HepG2 (cell line): ENCODE measurements around the gene COL25A1. TPM values are rescaled to one million over a fixed set of nuclear protein-coding genes. Genes with fewer than 3 reads are reported as not detected.

Experiments
- ATAC-seq: fragments of 200-7000 bp; cut with Tn5 transposase; 3 replicates; pipeline ENCODE4 v1.9.1; 2020; ENCODE audit warnings: mild to moderate bottlenecking, moderate library complexity
- BruUV-seq: library from RNA; stranded (reverse); fragments of 400-500 nt; replicated peaks from 2 replicates; lab custom pipeline; 2021; lab: Mats Ljungman, UMichigan
- CTCF ChIA-PET: fragments of 300-600 bp; formaldehyde crosslinking; extraction: SDS; loops from one replicate; lab custom pipeline; 2021; ENCODE audit warnings: low total read pairs, inconsistent platforms, low intra/inter-chr PET ratio; lab: Yijun Ruan, JAX
- POLR2A ChIA-PET: fragments of 350-600 bp; sonication (Branson Sonifier 250); formaldehyde crosslinking; loops from one replicate; lab custom pipeline; 2020; ENCODE audit warnings: antibody characterized with exemption, inconsistent platforms; lab: Yijun Ruan, JAX
- DNase-seq: peaks from one replicate; pipeline ENCODE4 v3.0.0-alpha.2; 2015; ENCODE audit warnings: low spot score
- FAIRE-seq: peaks from 3 replicates; lab custom pipeline; 2011; peaks lifted over from hg19 to GRCh38; lab: Jason Lieb, UNC
- H2AFZ ChIP-seq: one replicate; pipeline ENCODE4 v1.6.1; 2011; ENCODE audit warnings: low read length, inconsistent platforms
- H3K27ac ChIP-seq: fragments of 300-600 bp; 3 replicates; pipeline ENCODE4 v1.8.0; 2011; ENCODE audit warnings: mixed run types, mild to moderate bottlenecking, mixed read lengths, low read length, inconsistent platforms; ENCODE audit not compliant: insufficient read depth; ENCODE audit errors: extremely low read length
- H3K27me3 ChIP-seq, 2 experiments: fragments of 200-600 bp in 1 of 2; 2 replicates in 1 of 2; 3 replicates in 1 of 2; pipeline versions ENCODE4 v1.6.0 to v1.8.0; 2011; ENCODE audit warnings: low read length in 2 of 2, mild to moderate bottlenecking in 2 of 2, moderate library complexity in 2 of 2, inconsistent platforms in 1 of 2; ENCODE audit not compliant: insufficient read depth in 2 of 2, control insufficient read depth in 1 of 2
- H3K36me3 ChIP-seq, 2 experiments: fragments of 200-600 bp in 1 of 2; replicated peaks in 1 of 2; 2 replicates in 1 of 2; 3 replicates in 1 of 2; pipeline versions ENCODE4 v1.5.1 to v1.8.0; 2011; ENCODE audit warnings: low read length in 2 of 2, inconsistent platforms in 1 of 2; ENCODE audit not compliant: insufficient read depth in 2 of 2, control insufficient read depth in 1 of 2
- H3K4me1 ChIP-seq: 2 replicates; pipeline ENCODE4 v1.5.1; 2012; ENCODE audit warnings: low read length, inconsistent platforms; ENCODE audit not compliant: insufficient read depth
- H3K4me2 ChIP-seq: 2 replicates; pipeline ENCODE4 v1.6.0; 2011; ENCODE audit warnings: low read depth, low read length, inconsistent platforms
- H3K4me3 ChIP-seq, 3 experiments: fragments of 200-600 bp in 1 of 3; sonication (generic), shearing (Covaris generic) in 1 of 3; replicated peaks in 1 of 3; 2 replicates each; pipeline ENCODE4 v1.5.1; 2011 to 2016; ENCODE audit warnings: low read length in 3 of 3, inconsistent platforms in 2 of 3, low read depth in 2 of 3, mild to moderate bottlenecking in 2 of 3, control low read depth in 1 of 3, mixed read lengths in 1 of 3; ENCODE audit not compliant: insufficient read depth in 1 of 3
- H3K79me2 ChIP-seq: one replicate; pipeline ENCODE4 v1.6.1; 2011; ENCODE audit warnings: low read length, inconsistent platforms; ENCODE audit not compliant: insufficient read depth
- H3K9ac ChIP-seq: 2 replicates; pipeline ENCODE4 v1.6.0; 2011; ENCODE audit warnings: mild to moderate bottlenecking, low read depth, low read length, inconsistent platforms; ENCODE audit not compliant: insufficient read depth
- H3K9me3 ChIP-seq: 2 replicates; pipeline ENCODE4 v1.5.1; 2012; ENCODE audit warnings: mild to moderate bottlenecking, low read length
- H4K20me1 ChIP-seq: 2 replicates; pipeline ENCODE4 v1.6.0; 2011; ENCODE audit warnings: inconsistent platforms, mild to moderate bottlenecking, low read length, moderate library complexity; ENCODE audit not compliant: insufficient read depth
- PHF20 ChIP-seq: sonication (generic); formaldehyde crosslinking; IDR thresholded peaks from 2 replicates; pipeline ENCODE4 v1.5.0; 2020; ENCODE audit warnings: mild to moderate bottlenecking, missing genetic modification reagents
- ZNF24 ChIP-seq: fragments of 450-650 bp; IDR thresholded peaks from 2 replicates; pipeline ENCODE4 v1.6.1; 2017; ENCODE audit warnings: antibody characterized with exemption, mild to moderate bottlenecking
- WGBS: methylation state at CpG from one replicate; pipeline ENCODE4 v1.1.6; 2017; ENCODE audit warnings: low lambda C conversion rate; 5-methylcytosine and 5-hydroxymethylcytosine counted together
- in situ Hi-C: cut with HindIII; loops from 2 replicates; pipeline ENCODE4 v1.10.0; 2017; ENCODE audit warnings: low pct_unique_long_range_greater_than_20kb; ENCODE audit not compliant: extremely low pct_ligation_motif_present
- intact Hi-C: fragments of 100-400 bp; cut with micrococcal nuclease; formaldehyde crosslinking; loops from one replicate; pipeline ENCODE4 v1.10.0; 2022; ENCODE audit not compliant: unreplicated experiment
- polyA plus RNA-seq, 8 experiments: library from polyadenylated mRNA; depleted of rRNA in 3 of 8; stranded (reverse) in 7 of 8; unstranded in 1 of 8; fragments of >200 nt; fragmentation: Illumina TruSeq in 4 of 8; extraction: Trizol in 4 of 8; gene quantifications; 2 replicates each; pipeline versions ENCODE4 v1.2.1 to v1.2.3, GENCODE V29; 2011 to 2016; ENCODE audit warnings: low read depth in 4 of 8, missing spikeins in 1 of 8, mixed read lengths in 1 of 8; ENCODE audit not compliant: insufficient read depth in 1 of 8
- total RNA-seq, 5 experiments: library from RNA; depleted of rRNA; stranded (reverse); fragments of >200 nt; fragmentation: Illumina TruSeq; extraction: Trizol; gene quantifications; 2 replicates each; pipeline ENCODE4 v1.2.3, GENCODE V29; 2016; ENCODE audit warnings: low read depth in 1 of 5
- TF ChIP-seq, protein P1 (sequence below): sonication (generic); formaldehyde crosslinking; IDR thresholded peaks from 2 replicates; pipeline ENCODE4 v1.4.0; 2020; ENCODE audit warnings: missing genetic modification reagents
- TF ChIP-seq, protein P2 (sequence below): sonication (generic); formaldehyde crosslinking; IDR thresholded peaks from 2 replicates; pipeline ENCODE4 v1.4.0; 2020; ENCODE audit warnings: low read depth, mild to moderate bottlenecking, missing genetic modification reagents
- TF ChIP-seq, protein P3 (sequence below): sonication (generic); formaldehyde crosslinking; IDR thresholded peaks from 2 replicates; pipeline ENCODE4 v1.4.0; 2020; ENCODE audit warnings: missing genetic modification reagents
- TF ChIP-seq, protein P4 (sequence below): sonication (generic); formaldehyde crosslinking; IDR thresholded peaks from 2 replicates; pipeline ENCODE4 v1.4.0; 2020; ENCODE audit warnings: missing genetic modification reagents

The COL25A1 gene
- total and polyA plus RNA-seq, 2 of the 13 experiments (the other 11 are each of a cell fraction or from before 2014, with no cell fraction given): not detected

DNA sequence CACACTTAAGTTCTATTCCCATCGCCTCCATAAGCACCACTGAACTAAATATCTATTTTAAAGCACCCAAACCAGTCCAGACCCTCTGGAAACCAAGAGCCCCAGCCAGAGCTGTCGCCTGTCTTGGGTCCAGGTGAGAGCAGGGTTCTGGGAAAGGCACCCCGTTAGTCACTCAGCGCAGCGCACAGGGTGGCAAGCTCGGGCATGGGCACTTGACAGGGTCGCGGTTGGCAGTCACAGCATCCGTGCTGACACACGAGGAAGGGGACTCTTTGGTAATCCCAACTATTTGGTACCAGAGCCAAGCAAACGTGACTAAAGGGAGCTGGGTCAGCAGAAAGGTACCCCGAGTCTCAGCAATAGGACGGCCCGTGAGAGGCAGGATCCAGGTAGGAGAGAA is 515.4 kb downstream of the COL25A1 start:
- H3K27me3 ChIP-seq: no peaks in the 10 kb centered on the region
- no peaks in the 10 kb centered on the region for H4K20me1 ChIP-seq
- DNase-seq (no peak), ATAC-seq (no peak), FAIRE-seq (no peak)
- no peaks in the 10 kb centered on the region for H3K4me1 ChIP-seq
- BruUV-seq: no TSS peak
- in situ Hi-C loops: no loop called here
- H3K4me2 ChIP-seq: no peak overlapping the region
- intact Hi-C loops: no loop called here
- no peak overlapping the region for H3K4me3 ChIP-seq
- no peak overlapping the region for H3K27ac ChIP-seq
- no peaks in the 10 kb centered on the region for H3K36me3 ChIP-seq
- no peaks in the 10 kb centered on the region for H3K79me2 ChIP-seq
- TF ChIP-seq, protein P1, sequence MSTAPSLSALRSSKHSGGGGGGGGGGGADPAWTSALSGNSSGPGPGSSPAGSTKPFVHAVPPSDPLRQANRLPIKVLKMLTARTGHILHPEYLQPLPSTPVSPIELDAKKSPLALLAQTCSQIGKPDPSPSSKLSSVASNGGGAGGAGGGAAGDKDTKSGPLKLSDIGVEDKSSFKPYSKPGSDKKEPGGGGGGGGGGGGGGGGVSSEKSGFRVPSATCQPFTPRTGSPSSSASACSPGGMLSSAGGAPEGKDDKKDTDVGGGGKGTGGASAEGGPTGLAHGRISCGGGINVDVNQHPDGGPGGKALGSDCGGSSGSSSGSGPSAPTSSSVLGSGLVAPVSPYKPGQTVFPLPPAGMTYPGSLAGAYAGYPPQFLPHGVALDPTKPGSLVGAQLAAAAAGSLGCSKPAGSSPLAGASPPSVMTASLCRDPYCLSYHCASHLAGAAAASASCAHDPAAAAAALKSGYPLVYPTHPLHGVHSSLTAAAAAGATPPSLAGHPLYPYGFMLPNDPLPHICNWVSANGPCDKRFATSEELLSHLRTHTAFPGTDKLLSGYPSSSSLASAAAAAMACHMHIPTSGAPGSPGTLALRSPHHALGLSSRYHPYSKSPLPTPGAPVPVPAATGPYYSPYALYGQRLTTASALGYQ (CRISPR knock-in tag): no peak
- TF ChIP-seq, protein P2, sequence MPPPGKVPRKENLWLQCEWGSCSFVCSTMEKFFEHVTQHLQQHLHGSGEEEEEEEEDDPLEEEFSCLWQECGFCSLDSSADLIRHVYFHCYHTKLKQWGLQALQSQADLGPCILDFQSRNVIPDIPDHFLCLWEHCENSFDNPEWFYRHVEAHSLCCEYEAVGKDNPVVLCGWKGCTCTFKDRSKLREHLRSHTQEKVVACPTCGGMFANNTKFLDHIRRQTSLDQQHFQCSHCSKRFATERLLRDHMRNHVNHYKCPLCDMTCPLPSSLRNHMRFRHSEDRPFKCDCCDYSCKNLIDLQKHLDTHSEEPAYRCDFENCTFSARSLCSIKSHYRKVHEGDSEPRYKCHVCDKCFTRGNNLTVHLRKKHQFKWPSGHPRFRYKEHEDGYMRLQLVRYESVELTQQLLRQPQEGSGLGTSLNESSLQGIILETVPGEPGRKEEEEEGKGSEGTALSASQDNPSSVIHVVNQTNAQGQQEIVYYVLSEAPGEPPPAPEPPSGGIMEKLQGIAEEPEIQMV: no peak
- TF ChIP-seq PHF20 (CRISPR knock-in tag) (no peak), ZNF24 (no peak)
- TF ChIP-seq, protein P3, sequence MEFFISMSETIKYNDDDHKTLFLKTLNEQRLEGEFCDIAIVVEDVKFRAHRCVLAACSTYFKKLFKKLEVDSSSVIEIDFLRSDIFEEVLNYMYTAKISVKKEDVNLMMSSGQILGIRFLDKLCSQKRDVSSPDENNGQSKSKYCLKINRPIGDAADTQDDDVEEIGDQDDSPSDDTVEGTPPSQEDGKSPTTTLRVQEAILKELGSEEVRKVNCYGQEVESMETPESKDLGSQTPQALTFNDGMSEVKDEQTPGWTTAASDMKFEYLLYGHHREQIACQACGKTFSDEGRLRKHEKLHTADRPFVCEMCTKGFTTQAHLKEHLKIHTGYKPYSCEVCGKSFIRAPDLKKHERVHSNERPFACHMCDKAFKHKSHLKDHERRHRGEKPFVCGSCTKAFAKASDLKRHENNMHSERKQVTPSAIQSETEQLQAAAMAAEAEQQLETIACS (CRISPR knock-in tag): no peak
- TF ChIP-seq, protein P4, sequence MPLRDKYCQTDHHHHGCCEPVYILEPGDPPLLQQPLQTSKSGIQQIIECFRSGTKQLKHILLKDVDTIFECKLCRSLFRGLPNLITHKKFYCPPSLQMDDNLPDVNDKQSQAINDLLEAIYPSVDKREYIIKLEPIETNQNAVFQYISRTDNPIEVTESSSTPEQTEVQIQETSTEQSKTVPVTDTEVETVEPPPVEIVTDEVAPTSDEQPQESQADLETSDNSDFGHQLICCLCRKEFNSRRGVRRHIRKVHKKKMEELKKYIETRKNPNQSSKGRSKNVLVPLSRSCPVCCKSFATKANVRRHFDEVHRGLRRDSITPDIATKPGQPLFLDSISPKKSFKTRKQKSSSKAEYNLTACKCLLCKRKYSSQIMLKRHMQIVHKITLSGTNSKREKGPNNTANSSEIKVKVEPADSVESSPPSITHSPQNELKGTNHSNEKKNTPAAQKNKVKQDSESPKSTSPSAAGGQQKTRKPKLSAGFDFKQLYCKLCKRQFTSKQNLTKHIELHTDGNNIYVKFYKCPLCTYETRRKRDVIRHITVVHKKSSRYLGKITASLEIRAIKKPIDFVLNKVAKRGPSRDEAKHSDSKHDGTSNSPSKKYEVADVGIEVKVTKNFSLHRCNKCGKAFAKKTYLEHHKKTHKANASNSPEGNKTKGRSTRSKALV (CRISPR knock-in tag): no peak
- no peak overlapping the region for H2AFZ ChIP-seq
- no peak overlapping the region for H3K9ac ChIP-seq
- ChIA-PET POLR2A (no interaction called here), CTCF (no interaction called here)
- WGBS: 61% methylated on average over 14 of the region's 14 CpGs
- no peaks in the 10 kb centered on the region for H3K9me3 ChIP-seq
